T-cell (primary cell): ENCODE data around the gene FBXL19. TPM values are rescaled to one million over a fixed set of nuclear protein-coding genes. Genes with fewer than 3 reads are reported as not detected.

Experiments used
- ATAC-seq, 4 experiments: fragments of 200-7000 bp in 3 of 4; fragments of 150-1000 bp in 1 of 4; cut with Tn5 transposase; replicated peaks in 1 of 4; 1 replicate in 3 of 4; 2 replicates in 1 of 4; pipeline ENCODE4 v1.10.0; 2021; ENCODE audit warnings: moderate library complexity in 3 of 4, mild to moderate bottlenecking in 2 of 4, moderate number of reproducible peaks in 1 of 4
- CTCF ChIA-PET, 2 donors: fragments of 300-600 bp; sonication (Branson Sonifier 250); formaldehyde crosslinking; loops; one replicate each; lab custom pipeline; 2022; ENCODE audit warnings: antibody characterized with exemption in 2 of 2; lab: Charles Lee
- POLR2A ChIA-PET, 2 donors: fragments of 300-600 bp; sonication (Branson Sonifier 250); formaldehyde crosslinking; loops; one replicate each; lab custom pipeline; 2022; ENCODE audit warnings: antibody characterized with exemption in 2 of 2; lab: Charles Lee
- DNase-seq, 35 experiments: peaks; one replicate each; pipeline versions ENCODE4 v3.0.0 to v3.0.0-alpha.2; 2013 to 2023
- H3K27ac ChIP-seq: one replicate; pipeline ENCODE4 v1.5.1; 2013; ENCODE audit warnings: low read length
- H3K27me3 ChIP-seq, 2 experiments: replicated peaks in 1 of 2; 1 replicate in 1 of 2; 2 replicates in 1 of 2; pipeline versions ENCODE4 v1.6.1 to v1.7.0; 2013; ENCODE audit warnings: low read length in 1 of 2, mixed read lengths in 1 of 2; ENCODE audit not compliant: control insufficient read depth in 2 of 2, insufficient read depth in 2 of 2; ENCODE audit errors: extremely low read depth in 1 of 2
- H3K36me3 ChIP-seq, 2 donors: 1 replicate in 1 of 2; 2 replicates in 1 of 2; pipeline versions ENCODE4 v1.6.1 to v1.7.0; 2013; ENCODE audit warnings: low read length in 1 of 2; ENCODE audit not compliant: control insufficient read depth in 2 of 2, insufficient read depth in 1 of 2; ENCODE audit errors: extremely low read depth in 1 of 2
- H3K4me1 ChIP-seq, 2 experiments: 1 replicate in 1 of 2; 2 replicates in 1 of 2; pipeline versions ENCODE4 v1.6.1 to v1.7.0; 2013; ENCODE audit warnings: low read length in 2 of 2, mixed read lengths in 1 of 2; ENCODE audit not compliant: insufficient read depth in 2 of 2, control insufficient read depth in 1 of 2; ENCODE audit errors: extremely low read depth in 1 of 2
- H3K4me3 ChIP-seq, 2 donors: 1 replicate in 1 of 2; 2 replicates in 1 of 2; pipeline versions ENCODE4 v1.5.1 to v1.7.0; 2013; ENCODE audit warnings: mild to moderate bottlenecking in 2 of 2, low read length in 1 of 2, moderate library complexity in 1 of 2; ENCODE audit not compliant: control insufficient read depth in 1 of 2; ENCODE audit errors: extremely low read depth in 1 of 2
- H3K9me3 ChIP-seq: 2 replicates; pipeline ENCODE4 v1.7.0; 2013
- H3K27ac Mint-ChIP-seq, 2 donors: one replicate each; pipeline ENCODE4 v1.8.0; 2020 to 2021; ENCODE audit warnings: mild to moderate bottlenecking in 2 of 2, mixed read lengths in 2 of 2
- H3K27me3 Mint-ChIP-seq, 2 donors: one replicate each; pipeline ENCODE4 v1.8.0; 2021 to 2022; ENCODE audit warnings: mixed read lengths in 2 of 2
- H3K36me3 Mint-ChIP-seq: one replicate; pipeline ENCODE4 v1.8.0; 2021; ENCODE audit warnings: mixed read lengths
- H3K4me1 Mint-ChIP-seq, 3 donors: one replicate each; pipeline ENCODE4 v1.8.0; 2020 to 2022; ENCODE audit warnings: mixed read lengths in 3 of 3, mild to moderate bottlenecking in 1 of 3
- H3K4me3 Mint-ChIP-seq, 3 donors: one replicate each; pipeline ENCODE4 v1.8.0; 2020 to 2022; ENCODE audit warnings: mild to moderate bottlenecking in 3 of 3, mixed read lengths in 3 of 3, moderate library complexity in 3 of 3
- H3K9me3 Mint-ChIP-seq, 3 donors: one replicate each; pipeline ENCODE4 v1.8.0; 2020 to 2022; ENCODE audit warnings: mixed read lengths in 3 of 3
- WGBS: methylation state at CpG from one replicate; pipeline ENCODE4 v1.1.5; 2013; ENCODE audit warnings: missing lambda C conversion rate; ENCODE audit not compliant: insufficient coverage; 5-methylcytosine and 5-hydroxymethylcytosine counted together
- total RNA-seq, 35 experiments: library from RNA in 6 of 35; stranded (reverse) in 6 of 35; fragments of 120-200 nt in 1 of 35; gene quantifications; one replicate each; pipeline versions ENCODE4 v1.2.1 to v1.2.4 and lab custom pipeline; 2013 to 2026

Gene FBXL19
- total RNA-seq, 5 donors from 2014 or later (not counting 1 experiment from before 2014, with no cell fraction given): 11.5 to 22.0 (median 18.1) TPM

DNA sequence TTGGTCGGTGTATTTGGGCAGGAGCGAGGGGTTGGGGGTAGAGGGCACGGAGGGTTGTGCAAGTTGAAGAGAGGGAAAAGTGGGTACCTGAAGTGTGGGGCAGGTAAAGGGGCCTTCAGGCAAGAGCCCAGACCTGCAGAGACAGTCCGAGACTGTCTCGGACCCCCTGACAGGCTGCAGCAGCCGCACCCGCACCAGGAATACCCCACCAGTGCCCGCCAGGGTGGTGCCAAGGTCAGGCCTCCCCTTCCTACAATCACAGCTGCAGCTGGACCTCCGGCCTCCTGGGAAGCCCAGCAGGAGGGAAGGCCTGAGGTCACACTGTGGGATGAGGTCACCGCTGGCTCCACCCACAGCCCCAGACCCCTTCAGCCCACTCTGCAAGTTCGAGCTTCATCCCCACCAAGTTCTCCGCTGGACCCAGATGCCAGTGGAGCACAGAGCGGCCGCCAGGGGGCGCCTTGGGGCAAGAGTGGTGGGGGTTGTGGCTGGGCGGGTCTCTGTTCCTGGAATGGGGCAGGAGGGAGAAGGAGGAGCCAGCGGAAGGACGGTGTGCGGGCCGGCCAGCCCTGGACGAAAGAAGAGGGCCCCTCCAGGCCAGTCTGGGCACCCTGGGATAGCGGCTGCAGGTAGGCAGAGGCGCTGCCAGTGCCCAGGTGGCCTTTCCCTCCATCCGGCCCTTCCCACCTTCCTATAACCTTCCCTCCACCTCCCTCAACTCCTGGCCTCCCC lies 61.5 kb downstream of the FBXL19 start, which contains the start of gene HSD3B7:
Gene HSD3B7, plus strand, starts transcription at position 539 of the 732 bp plus-strand sequence. CDS start 452 bp downstream, outside the sequence.
- peak; percentile 25 to 83 (median 70) for DNase-seq
- Mint-ChIP-seq H3K27me3 (no peaks in the 10 kb centered on the region), H3K4me1 (peaks cover 0 to 1% (median 0%) of the 10 kb centered on the region in 3 donors), H3K4me3 (no peak within 1 kb of the TSS), H3K27ac (no peak within 1 kb of the TSS), H3K36me3 (peaks cover 13% of the 10 kb centered on the region), H3K9me3 (no peaks in the 10 kb centered on the region)
- Histone ChIP-seq H3K4me1 (peaks cover 0 to 9% of the 10 kb centered on the region in 2 experiments), H3K27me3 (no peaks in the 10 kb centered on the region), H3K36me3 (peaks cover 16 to 32% of the 10 kb centered on the region in 2 donors), H3K4me3 (no peak within 1 kb of the TSS), H3K27ac (no peak within 1 kb of the TSS), H3K9me3 (no peaks in the 10 kb centered on the region)
- 54% methylated on average over 18 of the region's 24 CpGs for WGBS
- ChIA-PET POLR2A (interaction anchor here in 1 of 2 donors (0.6 kb wide), 1 partner anchor 24 kb away, joined by 3 read pairs; no protein-coding TSS in a partner anchor), CTCF (interaction anchor here (0.6 to 3.6 kb wide), 8 partner anchors 92 to 745 kb away, joined by 3 to 19 read pairs (median 5); no protein-coding TSS in a partner anchor)
- ATAC-seq: peak; percentile 70 to 80 (median 77)

DNA sequence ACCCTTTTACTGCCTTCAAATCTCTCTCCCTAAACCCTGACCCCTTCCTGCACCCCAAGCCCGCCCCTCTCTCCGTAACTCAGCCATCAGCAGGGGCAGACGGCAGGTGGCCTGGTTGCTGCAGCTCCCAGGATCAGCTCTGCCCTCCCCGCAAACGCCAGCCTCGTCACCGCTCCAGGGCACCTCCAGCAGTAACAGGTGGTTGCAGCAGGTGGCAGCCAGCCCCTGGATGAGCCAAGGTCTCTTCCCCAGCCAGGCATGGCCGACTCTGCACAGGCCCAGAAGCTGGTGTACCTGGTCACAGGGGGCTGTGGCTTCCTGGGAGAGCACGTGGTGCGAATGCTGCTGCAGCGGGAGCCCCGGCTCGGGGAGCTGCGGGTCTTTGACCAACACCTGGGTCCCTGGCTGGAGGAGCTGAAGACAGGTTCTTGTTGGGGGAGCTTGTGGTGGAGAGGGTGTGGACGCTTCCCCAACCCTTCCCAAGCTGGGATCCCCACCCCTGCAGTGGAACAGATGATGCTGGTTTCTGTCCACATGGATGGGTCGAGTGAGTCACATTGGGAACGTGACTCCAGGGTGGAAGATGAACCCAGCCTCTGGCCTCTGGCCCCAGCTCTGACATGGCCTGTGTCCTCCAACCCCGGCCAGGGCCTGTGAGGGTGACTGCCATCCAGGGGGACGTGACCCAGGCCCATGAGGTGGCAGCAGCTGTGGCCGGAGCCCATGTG lies 62.2 kb downstream of the FBXL19 start:
- peaks cover 13% of the 10 kb centered on the region for H3K36me3 Mint-ChIP-seq
- no peak overlapping the region for H3K4me3 Mint-ChIP-seq
- ChIA-PET CTCF (interaction anchor here (0.6 to 3.6 kb wide), 4 partner anchors 157 to 888 kb away, joined by 3 to 19 read pairs (median 7); partner anchors contain the start of gene ZNF267 (in 1 of the 2)), POLR2A (no interaction called here)
- Histone ChIP-seq H3K27me3 (peaks cover 0 to 5% of the 10 kb centered on the region in 2 experiments), H3K4me1 (peaks cover 0 to 9% of the 10 kb centered on the region in 2 experiments), H3K27ac (no peak overlapping the region), H3K36me3 (peaks cover 16 to 24% of the 10 kb centered on the region in 2 donors), H3K9me3 (no peaks in the 10 kb centered on the region), H3K4me3 (no peak overlapping the region)
- no peaks in the 10 kb centered on the region for H3K27me3 Mint-ChIP-seq
- H3K4me1 Mint-ChIP-seq: peaks cover 0 to 1% (median 0%) of the 10 kb centered on the region in 3 donors
- WGBS: 87% methylated on average over 15 of the region's 20 CpGs
- DNase-seq (no peak), ATAC-seq (peak in 2 of 4 experiments; percentile 17 to 21)
- H3K27ac Mint-ChIP-seq: no peak overlapping the region
- no peaks in the 10 kb centered on the region for H3K9me3 Mint-ChIP-seq

DNA sequence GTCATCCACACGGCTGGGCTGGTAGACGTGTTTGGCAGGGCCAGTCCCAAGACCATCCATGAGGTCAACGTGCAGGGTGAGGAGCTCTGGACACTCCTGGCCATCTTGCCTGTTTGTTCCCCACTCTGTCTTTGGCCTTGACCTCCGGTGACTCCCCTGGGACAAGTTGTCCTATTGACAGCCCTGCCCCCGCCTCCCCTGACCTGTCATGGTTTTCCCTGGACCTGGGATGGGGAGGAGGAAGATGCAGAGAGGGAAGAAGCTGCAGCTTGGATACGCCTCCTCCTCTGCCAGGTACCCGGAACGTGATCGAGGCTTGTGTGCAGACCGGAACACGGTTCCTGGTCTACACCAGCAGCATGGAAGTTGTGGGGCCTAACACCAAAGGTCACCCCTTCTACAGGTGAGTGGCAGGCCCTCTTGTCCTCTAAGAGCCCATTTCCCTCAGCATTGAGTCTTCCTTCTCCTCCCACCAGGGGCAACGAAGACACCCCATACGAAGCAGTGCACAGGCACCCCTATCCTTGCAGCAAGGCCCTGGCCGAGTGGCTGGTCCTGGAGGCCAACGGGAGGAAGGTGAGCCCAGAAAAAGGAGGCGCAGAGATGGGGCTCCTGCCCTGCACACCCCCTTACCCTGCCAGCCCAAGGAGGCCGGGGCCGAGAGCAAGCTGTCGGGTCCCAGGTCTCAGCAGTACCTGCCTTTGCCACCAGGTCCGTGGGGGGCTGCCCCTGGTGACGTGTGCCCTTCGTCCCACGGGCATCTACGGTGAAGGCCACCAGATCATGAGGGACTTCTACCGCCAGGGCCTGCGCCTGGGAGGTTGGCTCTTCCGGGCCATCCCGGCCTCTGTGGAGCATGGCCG lies 63.0 kb downstream of the FBXL19 start:
- H3K27ac Mint-ChIP-seq: no peak overlapping the region
- no peaks in the 10 kb centered on the region for H3K9me3 Mint-ChIP-seq
- ATAC-seq (no peak), DNase-seq (no peak)
- Histone ChIP-seq H3K9me3 (no peaks in the 10 kb centered on the region), H3K4me3 (no peak overlapping the region), H3K27me3 (peaks cover 0 to 5% of the 10 kb centered on the region in 2 experiments), H3K27ac (no peak overlapping the region), H3K36me3 (peaks cover 11 to 18% of the 10 kb centered on the region in 2 donors), H3K4me1 (peaks cover 0 to 9% of the 10 kb centered on the region in 2 experiments)
- H3K27me3 Mint-ChIP-seq: peaks cover 0 to 1% of the 10 kb centered on the region in 2 donors
- H3K4me1 Mint-ChIP-seq: peaks cover 0 to 1% (median 0%) of the 10 kb centered on the region in 3 donors
- CTCF ChIA-PET: interaction anchor here in 1 of 2 donors (0.6 to 3.6 kb wide), 2 partner anchors 156 to 887 kb away, joined by 3 to 19 read pairs; partner anchors contain the start of gene ZNF267
- no peak overlapping the region for H3K4me3 Mint-ChIP-seq
- 95% methylated on average over 28 of the region's 29 CpGs for WGBS
- peaks cover 10% of the 10 kb centered on the region for H3K36me3 Mint-ChIP-seq
- POLR2A ChIA-PET: no interaction called here

DNA sequence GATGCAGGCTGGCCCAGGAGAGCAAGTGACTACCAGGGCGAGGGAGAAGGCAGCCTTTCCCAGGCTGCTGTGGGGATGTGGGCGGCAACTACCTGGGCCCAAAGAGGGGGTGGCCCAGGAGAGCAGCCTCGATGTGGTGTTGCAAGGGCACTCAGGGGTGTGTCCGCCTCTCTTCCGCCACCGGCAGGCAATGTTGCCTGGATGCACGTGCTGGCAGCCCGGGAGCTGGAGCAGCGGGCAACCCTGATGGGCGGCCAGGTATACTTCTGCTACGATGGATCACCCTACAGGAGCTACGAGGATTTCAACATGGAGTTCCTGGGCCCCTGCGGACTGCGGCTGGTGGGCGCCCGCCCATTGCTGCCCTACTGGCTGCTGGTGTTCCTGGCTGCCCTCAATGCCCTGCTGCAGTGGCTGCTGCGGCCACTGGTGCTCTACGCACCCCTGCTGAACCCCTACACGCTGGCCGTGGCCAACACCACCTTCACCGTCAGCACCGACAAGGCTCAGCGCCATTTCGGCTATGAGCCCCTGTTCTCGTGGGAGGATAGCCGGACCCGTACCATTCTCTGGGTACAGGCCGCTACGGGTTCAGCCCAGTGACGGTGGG lies 64.3 kb downstream of the FBXL19 start:
- no peak for ATAC-seq

DNA sequence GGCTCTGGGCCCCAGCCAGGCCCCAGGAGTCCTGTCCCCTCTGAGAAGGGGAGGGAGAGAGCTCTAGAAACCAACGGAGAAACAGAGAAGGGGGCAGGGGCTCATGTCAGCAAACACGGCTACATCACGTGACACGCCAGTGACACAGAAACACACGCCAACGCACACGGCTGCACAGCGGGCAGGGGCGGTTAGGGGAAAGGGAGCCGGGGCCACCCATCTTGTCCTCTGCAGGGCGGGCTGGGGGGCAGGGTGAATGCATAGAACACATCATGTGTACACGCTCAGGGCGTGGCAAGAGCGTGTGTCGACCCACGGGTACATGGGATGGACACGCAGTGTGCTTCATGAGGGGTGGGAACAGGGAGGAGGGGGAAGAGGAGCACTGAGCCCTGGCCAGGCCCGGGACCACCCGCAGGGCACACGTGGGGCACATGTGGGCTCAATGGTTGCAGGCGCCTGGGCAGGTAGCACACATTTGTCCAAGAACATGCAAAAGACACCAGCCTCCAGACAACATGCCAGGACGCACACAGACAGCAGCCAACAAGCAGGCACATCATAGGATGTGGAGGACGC lies 66.2 kb downstream of the FBXL19 start:
- H3K36me3 Mint-ChIP-seq: no peaks in the 10 kb centered on the region
- H3K27ac Mint-ChIP-seq: no peak overlapping the region
- Histone ChIP-seq H3K27ac (no peak overlapping the region), H3K4me1 (peaks cover 0 to 8% of the 10 kb centered on the region in 2 experiments), H3K4me3 (no peak overlapping the region), H3K27me3 (peaks cover 0 to 5% of the 10 kb centered on the region in 2 experiments), H3K9me3 (no peaks in the 10 kb centered on the region), H3K36me3 (peaks cover 0 to 3% of the 10 kb centered on the region in 2 donors)
- H3K4me3 Mint-ChIP-seq: no peak overlapping the region
- POLR2A ChIA-PET: no interaction called here
- peaks cover 0 to 2% (median under 1%) of the 10 kb centered on the region in 3 donors for H3K4me1 Mint-ChIP-seq
- no peak for DNase-seq
- 89% methylated on average over 20 of the region's 23 CpGs for WGBS
- no peak for ATAC-seq
- CTCF ChIA-PET: interaction anchor here in 1 of 2 donors (0.6 kb wide), 1 partner anchor 1714 kb away, joined by 3 read pairs; no protein-coding TSS in a partner anchor
- peaks cover 0 to 1% of the 10 kb centered on the region in 2 donors for H3K27me3 Mint-ChIP-seq
- no peaks in the 10 kb centered on the region for H3K9me3 Mint-ChIP-seq

More for the DNA sequence above, 64.3 kb downstream of the FBXL19 start:
- WGBS: 94% methylated on average over 30 of the region's 30 CpGs
- Histone ChIP-seq H3K27me3 (peaks cover 0 to 5% of the 10 kb centered on the region in 2 experiments), H3K4me1 (peaks cover 0 to 9% of the 10 kb centered on the region in 2 experiments), H3K36me3 (peaks cover 9 to 12% of the 10 kb centered on the region in 2 donors), H3K4me3 (no peak overlapping the region), H3K9me3 (no peaks in the 10 kb centered on the region), H3K27ac (no peak overlapping the region)
- Mint-ChIP-seq H3K4me3 (no peak overlapping the region), H3K4me1 (peaks cover 0 to 1% (median 0%) of the 10 kb centered on the region in 3 donors), H3K27me3 (peaks cover 0 to 1% of the 10 kb centered on the region in 2 donors), H3K36me3 (peaks cover 7% of the 10 kb centered on the region), H3K9me3 (no peaks in the 10 kb centered on the region), H3K27ac (no peak overlapping the region)
- DNase-seq: no peak
- POLR2A ChIA-PET: no interaction called here
- CTCF ChIA-PET: no interaction called here
